Thoracic aorta (tissue), 2 donors: ENCODE measurements around the gene MARCHF10. TPM values are rescaled to one million over a fixed set of nuclear protein-coding genes. Genes with fewer than 3 reads are reported as not detected.

ENCODE experiments used
- ATAC-seq: fragments of 150-250 bp; one replicate; pipeline ENCODE4 v1.8.0; 2017; ENCODE audit warnings: low read depth; ENCODE audit not compliant: insufficient number of reproducible peaks, low FRiP score
- DNase-seq: peaks from one replicate; pipeline ENCODE4 v3.0.0-alpha.2; 2020; ENCODE audit warnings: low spot score
- H3K27ac ChIP-seq, 2 donors: fragments of 200-600 bp; sonication (generic); 1 replicate in 1 of 2; 2 replicates in 1 of 2; pipeline ENCODE4 v1.5.1; 2016; ENCODE audit warnings: mild to moderate bottlenecking in 2 of 2, moderate library complexity in 2 of 2
- H3K27me3 ChIP-seq: fragments of 200-600 bp; sonication (generic); replicated peaks from 2 replicates; pipeline ENCODE4 v1.6.0; 2016; ENCODE audit warnings: mild to moderate bottlenecking; ENCODE audit not compliant: insufficient read depth
- H3K36me3 ChIP-seq: fragments of 200-600 bp; sonication (generic); one replicate; pipeline ENCODE4 v1.5.1; 2016
- H3K4me1 ChIP-seq, 2 donors: fragments of 200-600 bp; sonication (generic); 1 replicate in 1 of 2; 2 replicates in 1 of 2; pipeline versions ENCODE4 v1.5.1 to v1.6.0; 2016; ENCODE audit warnings: low read depth in 2 of 2, mild to moderate bottlenecking in 1 of 2; ENCODE audit not compliant: control insufficient read depth in 1 of 2
- H3K4me3 ChIP-seq: fragments of 200-600 bp; sonication (generic); 2 replicates; pipeline ENCODE4 v1.5.1; 2016; ENCODE audit warnings: mild to moderate bottlenecking
- H3K9me3 ChIP-seq: fragments of 200-600 bp; sonication (generic); 2 replicates; pipeline ENCODE4 v1.5.1; 2016
- CTCF ChIP-seq: fragments of 200-600 bp; sonication (generic); IDR thresholded peaks from one replicate; pipeline ENCODE4 v1.5.1; 2019; ENCODE audit warnings: antibody characterized with exemption
- total RNA-seq, 2 donors: library from RNA; depleted of rRNA; stranded (reverse); fragments of >200 nt; gene quantifications; one replicate each; pipeline versions ENCODE4 v1.1.0 to v1.2.3, GENCODE V29; 2016

The MARCHF10 gene
- total RNA-seq, 2 donors from 2014 or later, result not detected

DNA sequence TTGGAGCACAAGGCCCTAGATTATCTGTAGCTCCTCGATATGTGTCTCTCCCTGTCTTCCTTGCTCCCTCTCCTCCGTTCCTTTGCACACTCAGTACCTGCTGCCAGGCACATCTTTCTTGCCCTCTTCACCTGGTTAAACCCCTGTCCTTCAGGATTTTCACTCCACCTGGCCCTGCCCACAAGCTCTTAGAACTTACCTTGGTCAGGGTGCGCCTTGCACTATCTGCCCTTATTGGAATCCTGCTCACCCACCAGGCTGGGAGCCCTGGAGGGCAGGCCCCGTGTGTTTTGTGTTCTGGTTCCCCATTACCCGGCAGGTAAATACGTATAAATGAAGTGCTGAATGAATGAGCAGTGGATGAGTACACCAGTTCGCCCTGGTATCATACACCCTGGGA is 54.6 kb downstream of the MARCHF10 start:
- no peaks in the 10 kb centered on the region for H3K36me3 ChIP-seq
- peaks cover 0 to 10% of the 10 kb centered on the region in 2 donors for H3K4me1 ChIP-seq
- TF ChIP-seq CTCF, result no peak
- no peaks in the 10 kb centered on the region for H3K27me3 ChIP-seq
- no peak overlapping the region for H3K27ac ChIP-seq
- H3K9me3 ChIP-seq, result no peaks in the 10 kb centered on the region
- no peak for ATAC-seq
- no peak for DNase-seq
- no peak overlapping the region for H3K4me3 ChIP-seq

- Histone ChIP-seq H3K27ac (no peak overlapping the region), H3K4me3 (no peak overlapping the region), H3K9me3 (no peaks in the 10 kb centered on the region), H3K36me3 (no peaks in the 10 kb centered on the region), H3K4me1 (peaks cover 0 to 10% of the 10 kb centered on the region in 2 donors), H3K27me3 (no peaks in the 10 kb centered on the region)
- no peak for TF ChIP-seq CTCF
- peak; percentile 39 for ATAC-seq
- no peak for DNase-seq
Observed at GRCh38 chr17:62751060-62751691, 56.9 kb downstream of the MARCHF10 start.

GRCh38 chr17:62750631-62751051 is 57.5 kb downstream of the MARCHF10 start:
- no peaks in the 10 kb centered on the region for H3K9me3 ChIP-seq
- TF ChIP-seq CTCF, result no peak
- H3K27ac ChIP-seq, result no peak overlapping the region
- no peaks in the 10 kb centered on the region for H3K27me3 ChIP-seq
- ATAC-seq, result no peak
- no peak for DNase-seq
- H3K36me3 ChIP-seq, result no peaks in the 10 kb centered on the region
- H3K4me1 ChIP-seq, result peaks cover 0 to 9% of the 10 kb centered on the region in 2 donors
- no peak overlapping the region for H3K4me3 ChIP-seq

- no peaks in the 10 kb centered on the region for H3K9me3 ChIP-seq
- H3K27ac ChIP-seq, result no peak overlapping the region
- no peaks in the 10 kb centered on the region for H3K36me3 ChIP-seq
- ATAC-seq (no peak), DNase-seq (no peak)
- peaks cover 0 to 2% of the 10 kb centered on the region in 2 donors for H3K4me1 ChIP-seq
- no peak for TF ChIP-seq CTCF
- H3K4me3 ChIP-seq, result no peak overlapping the region
- H3K27me3 ChIP-seq, result no peaks in the 10 kb centered on the region
Observed at GRCh38 chr17:62749926-62750325, 58.2 kb downstream of the MARCHF10 start.

DNA sequence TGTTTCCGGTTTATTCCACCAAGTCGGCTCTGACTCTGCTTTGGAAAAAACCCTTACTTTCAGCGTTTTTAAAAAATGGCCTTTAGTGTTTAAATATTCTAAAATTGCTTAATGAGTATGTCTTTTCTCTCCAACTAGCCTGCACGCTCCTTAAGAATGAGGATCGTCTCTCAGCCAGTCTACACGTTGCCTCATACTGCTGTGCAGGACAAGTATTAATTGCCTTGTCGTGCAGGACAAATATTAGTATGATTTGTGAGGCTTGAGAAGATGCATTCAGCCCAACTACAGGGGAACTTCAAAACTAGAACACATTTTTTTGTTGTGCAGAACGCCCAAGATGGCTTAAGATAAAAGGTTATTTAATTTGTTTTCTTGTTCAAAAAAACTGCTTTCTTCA is 61.2 kb downstream of the MARCHF10 start:
- H3K36me3 ChIP-seq, result no peaks in the 10 kb centered on the region
- TF ChIP-seq CTCF, result no peak
- no peak overlapping the region for H3K4me3 ChIP-seq
- no peaks in the 10 kb centered on the region for H3K27me3 ChIP-seq
- no peak overlapping the region for H3K27ac ChIP-seq
- no peaks in the 10 kb centered on the region for H3K4me1 ChIP-seq
- no peaks in the 10 kb centered on the region for H3K9me3 ChIP-seq
- ATAC-seq (no peak), DNase-seq (no peak)
